Measurements from ENCODE around the gene RAB8B.

Gene RAB8B

DNA sequence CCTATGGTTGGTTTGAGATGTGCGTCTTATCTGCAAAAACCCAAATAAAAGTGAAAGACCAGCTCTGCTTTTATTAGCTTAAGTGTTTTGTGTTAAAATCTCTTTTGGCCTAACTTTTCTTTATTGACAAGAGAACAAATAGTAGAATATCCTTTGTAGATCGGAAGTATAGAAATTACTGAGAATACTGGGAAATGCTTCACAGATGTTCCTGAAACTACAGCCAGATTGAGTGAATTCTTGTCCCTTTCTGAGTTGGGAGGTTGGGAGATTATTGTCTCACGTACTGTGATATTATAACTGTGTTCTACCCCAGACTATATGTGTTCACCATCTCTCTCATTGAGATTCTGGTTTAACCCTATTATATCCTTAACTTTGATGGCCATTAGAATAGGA is 21.7 kb downstream of the RAB8B start:
- Histone ChIP-seq H3K4me3 (ENCODE audit: low read length) (no peak overlapping the region), H3K9me3 (ENCODE audit: control insufficient read depth, low read length) (no peaks in the 10 kb centered on the region), H3K4me1 (ENCODE audit: control insufficient read depth, insufficient read depth, low read length) (peaks cover 36% of the 10 kb centered on the region), H3K36me3 (ENCODE audit: control insufficient read depth, insufficient read depth, low read length, severe bottlenecking) (no peaks in the 10 kb centered on the region), H3K9ac (ENCODE audit: low read length) (no peak overlapping the region), H3K27me3 (replicated peaks; ENCODE audit: control insufficient read depth, insufficient read depth, low read length) (no peaks in the 10 kb centered on the region)
- DNase-seq (ENCODE audit: low read depth): no peak

DNA sequence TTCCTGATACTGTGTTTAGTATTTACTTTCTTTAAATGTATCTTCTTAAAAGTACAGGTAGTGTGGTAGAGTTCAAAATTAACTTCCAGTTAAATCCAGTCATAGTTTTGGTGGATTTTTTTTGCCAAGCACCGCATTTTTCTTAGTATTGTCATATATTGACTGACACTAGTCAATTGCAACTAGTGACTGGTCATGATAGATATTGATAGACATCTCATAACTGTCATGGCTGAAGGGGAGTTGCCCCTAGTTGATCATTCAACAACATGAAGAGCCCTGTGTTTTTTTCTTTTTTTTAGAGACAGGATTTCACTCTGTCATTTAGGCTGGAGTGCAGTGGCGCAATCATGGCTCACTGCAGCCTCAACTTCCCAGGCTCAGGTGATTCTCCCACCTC is 22.1 kb downstream of the RAB8B start:
- H3K4me3 ChIP-seq (ENCODE audit: low read length): no peak overlapping the region
- DNase-seq (ENCODE audit: low read depth): no peak

DNA sequence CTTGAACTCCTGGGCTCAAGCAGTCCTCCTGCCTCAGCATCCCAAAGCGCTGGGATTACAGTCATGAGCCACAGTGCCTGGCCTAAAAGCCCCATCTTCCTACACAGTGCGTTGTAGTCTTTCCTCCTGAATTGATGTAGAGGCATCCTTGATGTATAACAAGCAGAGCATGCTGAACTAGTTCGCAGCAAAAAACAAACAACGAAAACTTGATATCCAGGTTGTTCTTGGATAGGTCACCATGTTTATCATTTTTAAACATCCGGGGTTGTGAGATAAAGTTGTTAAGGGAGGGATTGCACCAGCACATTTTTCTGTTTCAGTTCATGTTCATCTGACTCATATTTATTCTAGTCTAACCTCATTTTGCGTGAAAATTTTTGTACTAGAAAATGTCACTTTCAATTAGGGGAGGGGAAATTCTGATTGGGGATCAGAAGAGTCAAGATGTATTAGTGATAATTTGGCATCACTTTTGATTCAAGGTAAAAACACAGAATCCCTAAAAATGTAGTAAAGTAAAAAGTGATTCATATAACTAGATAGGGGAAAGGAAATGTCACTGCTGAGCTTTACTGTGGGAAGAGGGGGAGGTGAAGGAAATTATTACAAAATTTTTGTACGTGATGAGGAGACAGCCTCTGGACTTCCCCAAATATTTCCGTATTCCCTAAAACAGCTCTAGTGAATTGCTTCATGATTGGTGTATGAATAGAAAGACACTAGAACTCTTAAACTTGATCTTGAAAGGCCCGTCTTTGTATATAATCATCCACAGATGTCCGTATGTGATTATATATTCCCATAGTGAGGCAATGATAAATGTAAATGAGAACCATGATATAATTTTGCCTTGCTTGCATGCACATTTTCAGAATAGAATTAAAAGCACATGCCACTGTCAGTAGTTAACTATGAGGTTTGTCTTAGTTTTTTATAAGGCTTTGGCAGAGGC is 22.9 kb downstream of the RAB8B start:
- Histone ChIP-seq H3K36me3 (ENCODE audit: control insufficient read depth, insufficient read depth, low read length, severe bottlenecking) (no peaks in the 10 kb centered on the region), H3K27me3 (replicated peaks; ENCODE audit: control insufficient read depth, insufficient read depth, low read length) (no peaks in the 10 kb centered on the region), H3K9me3 (ENCODE audit: control insufficient read depth, low read length) (no peaks in the 10 kb centered on the region), H3K4me3 (ENCODE audit: low read length) (peak overlapping the region; percentile 23), H3K9ac (ENCODE audit: low read length) (peak overlapping the region; percentile 30), H3K4me1 (ENCODE audit: control insufficient read depth, insufficient read depth, low read length) (peaks cover 36% of the 10 kb centered on the region)
- peak; percentile 92 for DNase-seq (ENCODE audit: low read depth)

More for the DNA sequence above, 22.1 kb downstream of the RAB8B start:
- Histone ChIP-seq H3K27me3 (replicated peaks; ENCODE audit: control insufficient read depth, insufficient read depth, low read length) (no peaks in the 10 kb centered on the region), H3K9me3 (ENCODE audit: control insufficient read depth, low read length) (no peaks in the 10 kb centered on the region), H3K36me3 (ENCODE audit: control insufficient read depth, insufficient read depth, low read length, severe bottlenecking) (no peaks in the 10 kb centered on the region), H3K4me1 (ENCODE audit: control insufficient read depth, insufficient read depth, low read length) (peaks cover 36% of the 10 kb centered on the region), H3K9ac (ENCODE audit: low read length) (no peak overlapping the region)

DNA sequence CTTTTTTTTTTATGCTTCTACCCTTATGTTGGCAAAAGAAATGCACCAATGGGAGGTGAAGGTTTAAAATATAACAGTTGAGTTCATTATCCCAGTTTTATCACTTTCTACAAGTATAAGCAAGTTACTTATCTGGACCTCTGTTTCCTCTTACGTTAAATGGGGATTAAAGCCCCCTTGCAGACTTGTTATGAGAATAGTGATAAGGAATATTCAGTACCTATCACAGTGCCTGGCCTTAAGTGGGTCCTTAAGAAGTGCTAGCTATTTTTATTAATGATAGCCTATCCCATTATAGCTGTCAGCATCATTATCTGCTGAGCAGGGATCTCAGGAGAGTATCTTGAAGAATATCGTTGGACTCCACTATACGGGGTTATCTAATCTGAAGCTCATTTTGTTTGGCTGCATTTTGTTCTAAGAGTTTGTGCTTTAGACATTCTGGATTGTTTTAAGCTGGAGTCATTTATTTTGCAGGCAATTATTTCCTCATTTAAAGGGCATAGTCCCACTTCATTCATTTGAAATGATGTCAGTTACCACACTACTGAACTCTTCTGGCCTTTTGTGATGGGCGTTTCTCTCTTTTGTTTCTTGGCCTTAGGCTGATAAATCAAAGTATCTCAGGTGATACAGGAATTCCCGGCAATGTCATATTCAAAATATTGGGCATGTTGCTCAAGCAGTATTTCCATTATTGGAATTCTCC is 28.8 kb downstream of the RAB8B start:
- Histone ChIP-seq H3K9ac (ENCODE audit: low read length) (no peak overlapping the region), H3K27me3 (replicated peaks; ENCODE audit: control insufficient read depth, insufficient read depth, low read length) (no peaks in the 10 kb centered on the region), H3K4me3 (ENCODE audit: low read length) (peak overlapping the region; percentile 25), H3K36me3 (ENCODE audit: control insufficient read depth, insufficient read depth, low read length, severe bottlenecking) (no peaks in the 10 kb centered on the region), H3K9me3 (ENCODE audit: control insufficient read depth, low read length) (no peaks in the 10 kb centered on the region), H3K4me1 (ENCODE audit: control insufficient read depth, insufficient read depth, low read length) (peaks cover 50% of the 10 kb centered on the region)
- peak; percentile 84 for DNase-seq (ENCODE audit: low read depth)

DNA sequence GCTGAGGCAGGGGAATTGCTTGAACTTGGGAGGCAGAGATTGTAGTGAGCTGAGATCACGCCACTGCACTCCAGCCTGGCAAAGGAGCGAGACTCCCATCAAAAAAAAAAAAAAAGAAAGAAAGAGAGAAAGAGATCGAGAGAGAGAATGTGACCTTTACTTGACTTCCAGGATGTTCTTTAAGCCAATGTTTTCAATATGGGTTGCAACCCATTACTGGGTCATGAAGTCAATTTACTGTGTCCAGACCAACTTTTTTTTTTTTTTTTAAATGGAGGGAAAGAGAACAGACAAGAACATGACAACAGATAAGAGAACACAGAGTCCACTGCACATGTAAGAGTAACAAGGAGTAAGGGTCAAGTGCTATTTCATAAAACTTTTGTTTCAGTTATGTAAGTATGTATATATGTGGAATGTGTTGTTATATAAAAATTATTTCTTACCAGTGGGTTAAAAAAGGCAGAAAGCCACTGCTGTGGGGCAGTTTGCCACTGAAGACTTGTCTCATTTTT is 29.8 kb downstream of the RAB8B start:
- H3K4me1 ChIP-seq (ENCODE audit: control insufficient read depth, insufficient read depth, low read length): peaks cover 40% of the 10 kb centered on the region

DNA sequence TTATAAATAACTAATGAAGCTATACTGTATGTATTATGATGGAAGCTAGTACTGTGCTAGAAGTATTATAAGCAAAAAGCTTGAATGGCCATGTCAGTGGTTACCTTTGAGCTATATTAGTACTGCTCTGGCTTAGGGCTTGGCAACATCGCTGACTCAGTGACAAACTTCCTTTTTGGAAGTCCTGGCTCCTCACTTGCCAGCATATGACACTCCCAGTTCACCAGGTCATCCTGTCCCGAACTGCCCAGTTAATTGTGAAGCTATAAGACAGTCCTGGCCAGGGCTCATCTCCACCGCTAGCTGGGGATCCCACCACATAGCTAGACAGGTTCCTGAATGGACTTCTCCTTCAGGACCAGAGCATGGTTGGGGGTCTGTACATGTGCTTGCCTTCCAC is 31.9 kb downstream of the RAB8B start:
- DNase-seq (ENCODE audit: low read depth): no peak
- H3K27me3 ChIP-seq (replicated peaks; ENCODE audit: control insufficient read depth, insufficient read depth, low read length): no peaks in the 10 kb centered on the region
- no peaks in the 10 kb centered on the region for H3K9me3 ChIP-seq (ENCODE audit: control insufficient read depth, low read length)
- H3K4me3 ChIP-seq (ENCODE audit: low read length): peak overlapping the region; percentile 45
- peaks cover 41% of the 10 kb centered on the region for H3K4me1 ChIP-seq (ENCODE audit: control insufficient read depth, insufficient read depth, low read length)
- H3K9ac ChIP-seq (ENCODE audit: low read length): peak overlapping the region; percentile 32
- peaks cover 3% of the 10 kb centered on the region for H3K36me3 ChIP-seq (ENCODE audit: control insufficient read depth, insufficient read depth, low read length, severe bottlenecking)

More for the DNA sequence above, 29.8 kb downstream of the RAB8B start:
- no peak for DNase-seq (ENCODE audit: low read depth)
- Histone ChIP-seq H3K9me3 (ENCODE audit: control insufficient read depth, low read length) (no peaks in the 10 kb centered on the region), H3K27me3 (replicated peaks; ENCODE audit: control insufficient read depth, insufficient read depth, low read length) (no peaks in the 10 kb centered on the region), H3K36me3 (ENCODE audit: control insufficient read depth, insufficient read depth, low read length, severe bottlenecking) (peaks cover 2% of the 10 kb centered on the region), H3K9ac (ENCODE audit: low read length) (no peak overlapping the region), H3K4me3 (ENCODE audit: low read length) (no peak overlapping the region)

DNA sequence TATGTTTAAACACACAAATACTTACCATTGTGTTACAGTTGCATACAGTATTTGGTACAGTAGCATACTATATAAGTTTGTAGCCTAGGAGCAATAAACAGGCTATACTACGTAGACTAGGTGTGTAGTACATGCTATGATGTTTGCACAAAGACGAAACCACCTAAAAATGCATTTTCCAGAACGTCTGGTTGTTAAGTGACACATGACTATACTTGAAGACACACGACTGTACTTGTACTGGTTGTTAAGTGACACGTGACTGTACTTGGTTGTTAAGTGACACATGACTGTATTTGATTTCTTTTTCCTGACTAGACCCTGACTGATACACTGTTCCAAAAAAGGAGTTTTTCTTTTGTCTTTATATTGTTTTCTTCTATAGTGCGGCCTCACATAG is 34.1 kb downstream of the RAB8B start:
- Histone ChIP-seq H3K27me3 (replicated peaks; ENCODE audit: control insufficient read depth, insufficient read depth, low read length) (no peaks in the 10 kb centered on the region), H3K4me3 (ENCODE audit: low read length) (no peak overlapping the region), H3K4me1 (ENCODE audit: control insufficient read depth, insufficient read depth, low read length) (peaks cover 42% of the 10 kb centered on the region), H3K36me3 (ENCODE audit: control insufficient read depth, insufficient read depth, low read length, severe bottlenecking) (peaks cover 3% of the 10 kb centered on the region), H3K9ac (ENCODE audit: low read length) (no peak overlapping the region), H3K9me3 (ENCODE audit: control insufficient read depth, low read length) (no peaks in the 10 kb centered on the region)
- DNase-seq (ENCODE audit: low read depth): no peak

DNA sequence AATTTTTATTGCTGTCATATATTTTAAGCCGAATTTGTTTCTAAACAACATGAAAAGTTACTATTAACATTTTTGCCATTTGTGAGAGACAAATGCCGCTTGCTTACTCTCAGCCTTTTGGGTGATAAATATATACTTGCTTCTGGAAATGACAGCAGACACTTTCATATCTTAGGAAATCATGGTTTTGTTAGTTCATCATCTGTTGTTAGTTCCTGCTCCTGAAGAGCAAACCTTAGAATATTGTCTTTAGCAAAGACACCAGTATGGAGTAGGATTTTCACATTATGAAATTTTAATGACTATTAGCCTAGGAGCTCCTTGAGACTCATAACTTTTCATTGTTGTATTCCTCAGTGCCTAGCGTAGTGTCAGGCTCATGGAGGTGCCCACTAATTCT is 36.0 kb downstream of the RAB8B start:
- Histone ChIP-seq H3K36me3 (ENCODE audit: control insufficient read depth, insufficient read depth, low read length, severe bottlenecking) (peaks cover 3% of the 10 kb centered on the region), H3K27me3 (replicated peaks; ENCODE audit: control insufficient read depth, insufficient read depth, low read length) (no peaks in the 10 kb centered on the region), H3K9ac (ENCODE audit: low read length) (no peak overlapping the region), H3K9me3 (ENCODE audit: control insufficient read depth, low read length) (no peaks in the 10 kb centered on the region), H3K4me3 (ENCODE audit: low read length) (no peak overlapping the region), H3K4me1 (ENCODE audit: control insufficient read depth, insufficient read depth, low read length) (peaks cover 27% of the 10 kb centered on the region)
- DNase-seq (ENCODE audit: low read depth): no peak

DNA sequence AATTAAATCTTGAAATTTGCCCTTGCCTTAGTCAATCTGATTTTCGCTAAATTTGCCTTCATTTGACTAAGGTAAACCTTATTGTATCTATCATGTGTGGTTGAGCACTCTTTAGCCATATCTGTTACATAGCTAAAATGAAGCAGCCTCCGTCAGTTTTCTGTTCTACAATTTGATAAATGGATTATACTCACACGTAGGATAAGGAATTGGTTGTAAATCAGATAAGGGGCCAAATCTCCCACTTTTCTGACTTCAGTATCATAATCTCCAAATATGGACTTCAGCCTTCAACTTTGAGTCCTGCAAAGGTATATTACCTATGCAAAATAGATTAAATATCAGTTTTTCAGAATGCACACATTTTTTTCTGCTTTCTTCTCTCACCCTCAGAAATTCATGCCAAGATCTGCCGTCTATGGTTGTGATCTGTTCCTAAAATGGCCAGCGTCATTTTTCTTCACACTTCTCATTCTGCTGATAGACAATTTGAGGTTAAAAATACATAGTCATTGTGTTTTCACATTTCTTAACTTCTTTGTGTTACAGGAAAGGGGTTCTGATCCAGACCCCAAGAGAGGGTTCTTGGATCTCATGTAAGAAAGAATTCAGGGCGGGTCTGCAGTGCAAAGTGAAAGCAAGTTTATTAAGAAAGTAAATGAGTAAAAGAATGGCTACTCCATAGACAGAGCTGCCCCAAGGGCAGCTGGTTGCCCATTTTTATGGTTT is 36.9 kb downstream of the RAB8B start:
- DNase-seq (ENCODE audit: low read depth): no peak
- H3K9me3 ChIP-seq (ENCODE audit: control insufficient read depth, low read length): no peaks in the 10 kb centered on the region
- H3K4me3 ChIP-seq (ENCODE audit: low read length): no peak overlapping the region
- peaks cover 3% of the 10 kb centered on the region for H3K36me3 ChIP-seq (ENCODE audit: control insufficient read depth, insufficient read depth, low read length, severe bottlenecking)
- no peaks in the 10 kb centered on the region for H3K27me3 ChIP-seq (replicated peaks; ENCODE audit: control insufficient read depth, insufficient read depth, low read length)
- peaks cover 20% of the 10 kb centered on the region for H3K4me1 ChIP-seq (ENCODE audit: control insufficient read depth, insufficient read depth, low read length)
- no peak overlapping the region for H3K9ac ChIP-seq (ENCODE audit: low read length)

DNA sequence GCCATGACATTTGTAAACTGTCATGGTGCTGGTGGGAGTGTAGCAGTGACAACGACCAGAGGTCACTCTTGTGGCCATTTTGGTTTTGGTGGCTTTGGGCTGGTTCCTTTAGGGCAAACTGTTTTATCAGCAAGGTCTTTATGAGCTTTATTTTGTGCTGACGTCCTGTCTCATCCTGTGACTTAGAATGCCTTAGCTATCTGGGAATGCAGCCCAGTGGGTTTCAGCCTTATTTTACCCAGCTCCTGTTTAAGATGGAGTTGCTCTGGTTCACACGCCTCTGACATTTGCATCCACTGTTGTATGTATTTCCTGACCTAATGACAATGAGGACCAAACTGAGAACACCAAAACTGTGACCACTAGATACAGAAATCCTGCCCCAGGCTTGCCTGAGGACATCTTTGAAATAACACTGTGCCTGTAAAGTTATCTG is 37.6 kb downstream of the RAB8B start:
- no peak overlapping the region for H3K9ac ChIP-seq (ENCODE audit: low read length)
- DNase-seq (ENCODE audit: low read depth): no peak
- H3K4me3 ChIP-seq (ENCODE audit: low read length): no peak overlapping the region
- H3K36me3 ChIP-seq (ENCODE audit: control insufficient read depth, insufficient read depth, low read length, severe bottlenecking): peaks cover 3% of the 10 kb centered on the region
- peaks cover 20% of the 10 kb centered on the region for H3K4me1 ChIP-seq (ENCODE audit: control insufficient read depth, insufficient read depth, low read length)
- no peaks in the 10 kb centered on the region for H3K27me3 ChIP-seq (replicated peaks; ENCODE audit: control insufficient read depth, insufficient read depth, low read length)
- H3K9me3 ChIP-seq (ENCODE audit: control insufficient read depth, low read length): no peaks in the 10 kb centered on the region

DNA sequence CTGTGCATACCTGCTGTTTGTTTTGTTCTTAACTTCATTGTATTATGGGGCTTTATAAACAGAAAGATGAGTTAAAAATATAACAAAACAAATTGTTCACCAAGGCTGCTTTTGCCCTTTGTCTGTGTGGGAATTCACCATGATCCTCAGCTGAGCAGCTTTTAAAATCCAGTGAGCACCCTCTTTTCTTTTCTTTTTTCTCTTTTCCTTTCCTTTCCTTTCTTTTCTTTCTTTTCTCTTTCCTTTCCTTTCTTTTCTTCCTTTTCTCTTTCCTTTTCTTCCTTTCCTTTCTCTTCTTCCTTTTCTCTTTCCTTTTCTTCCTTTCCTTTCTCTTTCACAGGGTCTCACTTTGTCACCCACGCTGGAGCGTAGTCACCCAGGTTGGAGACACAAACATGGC is 38.3 kb downstream of the RAB8B start:
- Histone ChIP-seq H3K36me3 (ENCODE audit: control insufficient read depth, insufficient read depth, low read length, severe bottlenecking) (peaks cover 3% of the 10 kb centered on the region), H3K9ac (ENCODE audit: low read length) (no peak overlapping the region)
- DNase-seq (ENCODE audit: low read depth): no peak

More for the DNA sequence above, 38.3 kb downstream of the RAB8B start:
- peaks cover 24% of the 10 kb centered on the region for H3K4me1 ChIP-seq (ENCODE audit: control insufficient read depth, insufficient read depth, low read length)
- no peak overlapping the region for H3K4me3 ChIP-seq (ENCODE audit: low read length)
- H3K9me3 ChIP-seq (ENCODE audit: control insufficient read depth, low read length): no peaks in the 10 kb centered on the region
- no peaks in the 10 kb centered on the region for H3K27me3 ChIP-seq (replicated peaks; ENCODE audit: control insufficient read depth, insufficient read depth, low read length)
